CD14-positive monocyte (primary cell): ENCODE data around the gene THRSP. TPM values are rescaled to one million over a fixed set of nuclear protein-coding genes. Genes with fewer than 3 reads are reported as not detected.

Source experiments
- DNase-seq, 3 donors: peaks; one replicate each; pipeline ENCODE4 v3.0.0-alpha.2; 2011 to 2022
- H2AFZ ChIP-seq: 2 replicates; pipeline ENCODE4 v1.6.0; 2012; ENCODE audit warnings: mild to moderate bottlenecking, low read depth, low read length, inconsistent platforms; ENCODE audit not compliant: insufficient read depth, poor library complexity, severe bottlenecking
- H3K27ac ChIP-seq, 2 donors: 1 replicate in 1 of 2; 2 replicates in 1 of 2; pipeline ENCODE4 v1.5.1; 2012 to 2013; ENCODE audit warnings: low read length in 2 of 2, control low read depth in 1 of 2, inconsistent platforms in 1 of 2, low read depth in 1 of 2, mild to moderate bottlenecking in 1 of 2
- H3K27me3 ChIP-seq, 2 donors: one replicate each; pipeline versions ENCODE4 v1.6.0 to v1.6.1; 2011 to 2013; ENCODE audit warnings: low read length in 2 of 2; ENCODE audit not compliant: control insufficient read depth in 2 of 2, insufficient read depth in 2 of 2
- H3K36me3 ChIP-seq, 2 donors: replicated peaks in 1 of 2; 1 replicate in 1 of 2; 2 replicates in 1 of 2; pipeline versions ENCODE4 v1.5.1 to v1.6.1; 2012 to 2013; ENCODE audit warnings: low read length in 2 of 2, control low read depth in 1 of 2, inconsistent platforms in 1 of 2, mild to moderate bottlenecking in 1 of 2; ENCODE audit not compliant: insufficient read depth in 2 of 2, control insufficient read depth in 1 of 2
- H3K4me1 ChIP-seq, 2 donors: 1 replicate in 1 of 2; 2 replicates in 1 of 2; pipeline versions ENCODE4 v1.5.1 to v1.6.1; 2012 to 2013; ENCODE audit warnings: low read length in 2 of 2, control low read depth in 1 of 2, inconsistent platforms in 1 of 2, mild to moderate bottlenecking in 1 of 2, moderate library complexity in 1 of 2; ENCODE audit not compliant: insufficient read depth in 2 of 2, control insufficient read depth in 1 of 2
- H3K4me2 ChIP-seq: replicated peaks from 2 replicates; pipeline ENCODE3; 2012; ENCODE audit warnings: low read length, moderate library complexity, mild to moderate bottlenecking; ENCODE audit not compliant: poor library complexity, severe bottlenecking; ENCODE audit errors: extremely low read depth
- H3K4me3 ChIP-seq, 3 experiments: fragments of 200-600 bp in 1 of 3; sonication (generic) in 1 of 3; replicated peaks in 1 of 3; 1 replicate in 2 of 3; 2 replicates in 1 of 3; pipeline ENCODE4 v1.5.1; 2011 to 2013; ENCODE audit warnings: low read length in 3 of 3, mild to moderate bottlenecking in 3 of 3, control low read depth in 2 of 3, low read depth in 2 of 3, inconsistent platforms in 1 of 3, moderate library complexity in 1 of 3
- H3K79me2 ChIP-seq: 2 replicates; pipeline ENCODE4 v1.6.0; 2012; ENCODE audit warnings: mild to moderate bottlenecking, control low read depth, inconsistent platforms, low read length, moderate library complexity; ENCODE audit not compliant: insufficient read depth
- H3K9ac ChIP-seq: 2 replicates; pipeline ENCODE4 v1.6.0; 2017; ENCODE audit warnings: low read length, mild to moderate bottlenecking; ENCODE audit not compliant: insufficient read depth, poor library complexity, severe bottlenecking
- H3K9me3 ChIP-seq, 2 donors: replicated peaks in 1 of 2; 1 replicate in 1 of 2; 2 replicates in 1 of 2; pipeline versions ENCODE4 v1.5.1 to v1.6.1; 2012 to 2013; ENCODE audit warnings: low read length in 2 of 2, control low read depth in 1 of 2; ENCODE audit not compliant: control insufficient read depth in 1 of 2, insufficient read depth in 1 of 2
- H4K20me1 ChIP-seq: 2 replicates; pipeline ENCODE4 v1.6.0; 2012; ENCODE audit warnings: mild to moderate bottlenecking, low read length, control low read depth, moderate library complexity; ENCODE audit not compliant: insufficient read depth
- H3K27ac Mint-ChIP-seq, 7 donors: one replicate each; pipeline ENCODE4 v1.8.0; 2020; ENCODE audit warnings: mild to moderate bottlenecking in 7 of 7, mixed read lengths in 7 of 7, moderate library complexity in 6 of 7, inconsistent platforms in 2 of 7
- H3K27me3 Mint-ChIP-seq, 3 donors: one replicate each; pipeline ENCODE4 v1.8.0; 2021 to 2022; ENCODE audit warnings: low read depth in 3 of 3, mild to moderate bottlenecking in 3 of 3, mixed read lengths in 3 of 3, moderate library complexity in 3 of 3, inconsistent platforms in 1 of 3
- H3K36me3 Mint-ChIP-seq, 2 donors: one replicate each; pipeline ENCODE4 v1.8.0; 2020; ENCODE audit warnings: mixed read lengths in 2 of 2, inconsistent platforms in 1 of 2, mild to moderate bottlenecking in 1 of 2
- H3K4me1 Mint-ChIP-seq: one replicate; pipeline ENCODE4 v1.8.0; 2020; ENCODE audit warnings: mild to moderate bottlenecking, mixed read lengths
- H3K4me3 Mint-ChIP-seq, 2 donors: one replicate each; pipeline ENCODE4 v1.8.0; 2020; ENCODE audit warnings: mild to moderate bottlenecking in 2 of 2, mixed read lengths in 2 of 2, moderate library complexity in 1 of 2
- H3K9me3 Mint-ChIP-seq, 7 donors: one replicate each; pipeline ENCODE4 v1.8.0; 2020 to 2022; ENCODE audit warnings: mixed read lengths in 7 of 7, mild to moderate bottlenecking in 6 of 7, moderate library complexity in 6 of 7, inconsistent platforms in 2 of 7
- CTCF ChIP-seq: fragments of 200-600 bp; IDR thresholded peaks from one replicate; pipeline ENCODE4 v1.8.0; 2022; ENCODE audit warnings: antibody characterized with exemption, mild to moderate bottlenecking
- WGBS: methylation state at CpG from one replicate; pipeline ENCODE4 v1.1.5; 2013; ENCODE audit warnings: missing lambda C conversion rate; ENCODE audit not compliant: insufficient coverage; 5-methylcytosine and 5-hydroxymethylcytosine counted together
- intact Hi-C, 2 donors: fragments of 100-400 bp; cut with micrococcal nuclease; formaldehyde crosslinking; loops; one replicate each; pipeline versions ENCODE4 v1.15.0 to v1.15.1; 2023
- polyA plus RNA-seq, 3 donors: library from polyadenylated mRNA; depleted of rRNA in 1 of 3; unstranded in 2 of 3; stranded (reverse) in 1 of 3; fragments of 300-500 nt in 2 of 3; fragments of >200 nt in 1 of 3; fragmentation: Illumina TruSeq in 2 of 3; gene quantifications; 1 replicate in 2 of 3; 2 replicates in 1 of 3; pipeline ENCODE4 v1.2.3, GENCODE V29; 2012 to 2021

Gene THRSP
- polyA plus RNA-seq, 3 donors: not detected

GRCh38 chr11:78038697-78039313, 24.9 kb upstream of the THRSP start:
- Histone ChIP-seq H3K4me2 (no peak overlapping the region), H3K27me3 (no peaks in the 10 kb centered on the region), H3K4me3 (no peak overlapping the region), H3K9me3 (no peaks in the 10 kb centered on the region), H3K79me2 (no peaks in the 10 kb centered on the region), H3K9ac (no peak overlapping the region), H3K27ac (no peak overlapping the region), H4K20me1 (no peaks in the 10 kb centered on the region), H3K4me1 (peaks cover 10 to 12% of the 10 kb centered on the region in 2 donors), H2AFZ (no peak overlapping the region), H3K36me3 (no peaks in the 10 kb centered on the region)
- no peak for TF ChIP-seq CTCF
- intact Hi-C loops: no loop called here
- Mint-ChIP-seq H3K36me3 (no peaks in the 10 kb centered on the region), H3K27ac (no peak overlapping the region), H3K27me3 (no peaks in the 10 kb centered on the region), H3K4me3 (no peak overlapping the region), H3K4me1 (peaks cover 11% of the 10 kb centered on the region), H3K9me3 (no peaks in the 10 kb centered on the region)
- DNase-seq: no peak
- WGBS: 98% methylated on average over 5 of the region's 8 CpGs

GRCh38 chr11:78039391-78039918, 24.2 kb upstream of the THRSP start:
- peak overlapping the region in 1 of 2 donors; percentile 34 for H3K27ac ChIP-seq
- peak overlapping the region; percentile 51 for H3K4me2 ChIP-seq
- H3K9ac ChIP-seq: peak overlapping the region; percentile 40
- intact Hi-C loops: no loop called here
- peak overlapping the region in 1 of 3 experiments; percentile 59 for H3K4me3 ChIP-seq
- peaks cover 0 to 1% (median 0%) of the 10 kb centered on the region in 3 donors for H3K27me3 Mint-ChIP-seq
- no peaks in the 10 kb centered on the region for H3K27me3 ChIP-seq
- H4K20me1 ChIP-seq: no peaks in the 10 kb centered on the region
- TF ChIP-seq CTCF: no peak
- H3K4me3 Mint-ChIP-seq: peak overlapping the region in 1 of 2 donors; percentile 94
- H2AFZ ChIP-seq: peak overlapping the region; percentile 74
- H3K27ac Mint-ChIP-seq: peak overlapping the region in 3 of 7 donors; percentile 52 to 86 (median 71)
- H3K4me1 ChIP-seq: peaks cover 10 to 12% of the 10 kb centered on the region in 2 donors
- peaks cover 11% of the 10 kb centered on the region for H3K4me1 Mint-ChIP-seq
- no peaks in the 10 kb centered on the region for H3K9me3 Mint-ChIP-seq
- H3K36me3 ChIP-seq: no peaks in the 10 kb centered on the region
- DNase-seq: no peak
- no peaks in the 10 kb centered on the region for H3K36me3 Mint-ChIP-seq
- 100% methylated on average over 1 of the region's 4 CpGs for WGBS
- H3K79me2 ChIP-seq: no peaks in the 10 kb centered on the region
- H3K9me3 ChIP-seq: no peaks in the 10 kb centered on the region
